ENCODE measurements around the gene KRT38.

The KRT38 gene

GRCh38 chr17:41407226-41407625 lies 33.6 kb downstream of the KRT38 start:
- DNase-seq (ENCODE audit: low read depth, low spot score), result no peak
- no peak for TF ChIP-seq CTCF (IDR thresholded peaks at IDR 0.05; ENCODE audit: low read depth, low read length)
- H3K4me3 ChIP-seq (ENCODE audit: low read depth, low read length), result no peak overlapping the region
- in situ Hi-C loops (cut with HindIII; ENCODE audit: low sequenced_read_pairs), result no loop called here

GRCh38 chr17:41406205-41406604 lies 34.6 kb downstream of the KRT38 start:
- TF ChIP-seq CTCF (IDR thresholded peaks at IDR 0.05; ENCODE audit: low read depth, low read length), result no peak
- DNase-seq (ENCODE audit: low read depth, low spot score), result no peak
- no peak overlapping the region for H3K4me3 ChIP-seq (ENCODE audit: low read depth, low read length)
- in situ Hi-C loops (cut with HindIII; ENCODE audit: low sequenced_read_pairs), result no loop called here

GRCh38 chr17:41404024-41404671 lies 36.6 kb downstream of the KRT38 start:
- no peak for TF ChIP-seq CTCF (IDR thresholded peaks at IDR 0.05; ENCODE audit: low read depth, low read length)
- in situ Hi-C loops (cut with HindIII; ENCODE audit: low sequenced_read_pairs), result no loop called here
- no peak overlapping the region for H3K4me3 ChIP-seq (ENCODE audit: low read depth, low read length)
- peak; percentile 97 for DNase-seq (ENCODE audit: low read depth, low spot score)

GRCh38 chr17:41403404-41404023 lies 37.3 kb downstream of the KRT38 start:
- in situ Hi-C loops (cut with HindIII; ENCODE audit: low sequenced_read_pairs), result no loop called here
- TF ChIP-seq CTCF (IDR thresholded peaks at IDR 0.05; ENCODE audit: low read depth, low read length), result no peak

GRCh38 chr17:41402161-41402560 lies 38.6 kb downstream of the KRT38 start:
- in situ Hi-C loops (cut with HindIII; ENCODE audit: low sequenced_read_pairs), result no loop called here
- no peak overlapping the region for H3K4me3 ChIP-seq (ENCODE audit: low read depth, low read length)
- peak; percentile 56 for DNase-seq (ENCODE audit: low read depth, low spot score)
- no peak for TF ChIP-seq CTCF (IDR thresholded peaks at IDR 0.05; ENCODE audit: low read depth, low read length)

More at GRCh38 chr17:41403404-41404023, 37.3 kb downstream of the KRT38 start:
- peak; percentile 45 for DNase-seq (ENCODE audit: low read depth, low spot score)
- no peak overlapping the region for H3K4me3 ChIP-seq (ENCODE audit: low read depth, low read length)

GRCh38 chr17:41396996-41397660 lies 43.7 kb downstream of the KRT38 start, which contains the start of gene KRT31:
TSS of gene KRT31 (minus strand) at chr17:41397608. CDS start at chr17:41397539, 69 bp downstream.
- no peak within 1 kb of the TSS for H3K4me3 ChIP-seq (ENCODE audit: low read depth, low read length)
- no peak for TF ChIP-seq CTCF (IDR thresholded peaks at IDR 0.05; ENCODE audit: low read depth, low read length)
- DNase-seq (ENCODE audit: low read depth, low spot score), result no peak
- in situ Hi-C loops (cut with HindIII; ENCODE audit: low sequenced_read_pairs), result no loop called here

All from astrocyte of the spinal cord (primary cell).